ENCODE data around the gene KATNBL1.
A peak's percentile ranks its signal among the peaks of the same experiment; 100 is the strongest.
"Not testable (repeated sequence)": the region's sequence is repeated elsewhere in the genome, so short reads cannot be mapped to it uniquely, and the experiment has no call there.

Gene KATNBL1

GRCh38 chr15:34193272-34193671, 16.6 kb downstream of the KATNBL1 start:
- DNase-seq, result not testable (repeated sequence)

GRCh38 chr15:34188711-34189110, 21.2 kb downstream of the KATNBL1 start:
- DNase-seq, result no peak

GRCh38 chr15:34185666-34186065, 24.2 kb downstream of the KATNBL1 start:
- no peak for DNase-seq

GRCh38 chr15:34182942-34183341, 27.0 kb downstream of the KATNBL1 start:
- no peak for DNase-seq

GRCh38 chr15:34179234-34179633, 30.7 kb downstream of the KATNBL1 start:
- DNase-seq, result no peak

GRCh38 chr15:34165987-34166573, 43.8 kb downstream of the KATNBL1 start:
- not testable (repeated sequence) for DNase-seq

GRCh38 chr15:34161329-34161963, 48.5 kb downstream of the KATNBL1 start:
- DNase-seq, result no peak

- no peak for DNase-seq
Measured at GRCh38 chr15:34160735-34161134, 49.2 kb downstream of the KATNBL1 start.

GRCh38 chr15:34158355-34158754, 51.5 kb downstream of the KATNBL1 start:
- DNase-seq, result no peak

- no peak for DNase-seq
Measured at GRCh38 chr15:34155859-34156258, 54.0 kb downstream of the KATNBL1 start.

GRCh38 chr15:34154725-34155204, 55.1 kb downstream of the KATNBL1 start:
- DNase-seq, result no peak

GRCh38 chr15:34147371-34148140, 62.3 kb downstream of the KATNBL1 start:
- no peak for DNase-seq

- no peak for DNase-seq
Measured at GRCh38 chr15:34133511-34133910, 76.4 kb downstream of the KATNBL1 start.

- DNase-seq, result no peak
Measured at GRCh38 chr15:34132881-34133280, 77.0 kb downstream of the KATNBL1 start.

GRCh38 chr15:34128898-34129297, 81.0 kb downstream of the KATNBL1 start:
- DNase-seq, result no peak

- DNase-seq, result no peak
Measured at GRCh38 chr15:34126522-34126921, 83.4 kb downstream of the KATNBL1 start.

GRCh38 chr15:34125945-34126344, 84.0 kb downstream of the KATNBL1 start:
- no peak for DNase-seq

GRCh38 chr15:34124651-34125050, 85.2 kb downstream of the KATNBL1 start:
- DNase-seq, result no peak

- peak; percentile 41 for DNase-seq
Measured at GRCh38 chr15:34122771-34123183, 87.1 kb downstream of the KATNBL1 start.

- not testable (repeated sequence) for DNase-seq
Measured at GRCh38 chr15:34121786-34122185, 88.1 kb downstream of the KATNBL1 start.

GRCh38 chr15:34120420-34120819, 89.5 kb downstream of the KATNBL1 start:
- DNase-seq, result not testable (repeated sequence)

- DNase-seq, result no peak
Measured at GRCh38 chr15:34119291-34119690, 90.6 kb downstream of the KATNBL1 start.

- no peak for DNase-seq
Measured at GRCh38 chr15:34116620-34117019, 93.3 kb downstream of the KATNBL1 start.

- no peak for DNase-seq
Measured at GRCh38 chr15:34114739-34115138, 95.2 kb downstream of the KATNBL1 start.
